ENCODE results near the gene MMP1. TPM values are rescaled to one million over a fixed set of nuclear protein-coding genes. Genes with fewer than 3 reads are reported as not detected.

Gene MMP1
- under 1 TPM in 1 of 2 donors, not detected in 1; 0.16 TPM for total RNA-seq

DNA sequence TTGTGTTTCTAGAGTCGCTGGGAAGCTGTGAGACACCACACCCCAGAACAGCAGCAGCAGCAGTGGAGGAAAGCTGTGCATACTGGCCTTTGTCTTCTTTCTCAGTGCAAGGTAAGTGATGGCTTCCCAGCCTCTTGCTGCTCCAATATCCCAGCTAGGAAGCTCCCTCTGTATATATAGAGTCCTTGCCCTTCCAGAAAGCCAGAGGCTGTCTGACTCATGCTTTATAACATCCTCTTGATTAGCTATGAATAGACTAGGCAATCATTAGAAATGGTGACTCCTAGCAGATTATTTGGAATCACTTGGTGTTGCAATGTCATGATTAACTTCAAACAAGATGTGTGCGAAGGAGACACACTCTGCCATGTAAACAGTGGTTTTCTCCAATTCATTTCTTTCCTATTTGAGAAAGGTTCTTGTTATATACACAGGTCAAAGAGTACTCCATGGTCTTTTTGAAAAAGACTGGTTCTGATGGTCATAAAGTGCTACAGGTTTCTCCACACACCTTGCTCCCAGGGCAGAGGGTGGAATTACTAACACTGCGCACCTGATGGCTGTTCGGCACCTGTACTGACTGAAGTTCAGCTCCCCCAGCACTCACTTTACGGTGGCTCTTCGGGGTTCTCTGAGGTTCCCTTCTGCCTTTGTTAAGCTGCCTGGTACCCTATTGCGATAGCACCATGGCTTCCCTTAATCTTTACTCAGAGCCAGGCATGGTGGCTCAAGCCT is at the start of gene MMP1:
MMP1 (minus strand) TSS at position 149 of the 735 bp plus-strand sequence; CDS start at position 81, 68 bp downstream.
- Histone ChIP-seq H3K9me3 (no peaks in the 10 kb centered on the region), H3K4me3 (no peak within 1 kb of the TSS), H3K4me1 (no peaks in the 10 kb centered on the region), H3K27ac (no peak within 1 kb of the TSS), H3K36me3 (no peaks in the 10 kb centered on the region), H3K27me3 (no peaks in the 10 kb centered on the region)
- TF ChIP-seq, protein P1, sequence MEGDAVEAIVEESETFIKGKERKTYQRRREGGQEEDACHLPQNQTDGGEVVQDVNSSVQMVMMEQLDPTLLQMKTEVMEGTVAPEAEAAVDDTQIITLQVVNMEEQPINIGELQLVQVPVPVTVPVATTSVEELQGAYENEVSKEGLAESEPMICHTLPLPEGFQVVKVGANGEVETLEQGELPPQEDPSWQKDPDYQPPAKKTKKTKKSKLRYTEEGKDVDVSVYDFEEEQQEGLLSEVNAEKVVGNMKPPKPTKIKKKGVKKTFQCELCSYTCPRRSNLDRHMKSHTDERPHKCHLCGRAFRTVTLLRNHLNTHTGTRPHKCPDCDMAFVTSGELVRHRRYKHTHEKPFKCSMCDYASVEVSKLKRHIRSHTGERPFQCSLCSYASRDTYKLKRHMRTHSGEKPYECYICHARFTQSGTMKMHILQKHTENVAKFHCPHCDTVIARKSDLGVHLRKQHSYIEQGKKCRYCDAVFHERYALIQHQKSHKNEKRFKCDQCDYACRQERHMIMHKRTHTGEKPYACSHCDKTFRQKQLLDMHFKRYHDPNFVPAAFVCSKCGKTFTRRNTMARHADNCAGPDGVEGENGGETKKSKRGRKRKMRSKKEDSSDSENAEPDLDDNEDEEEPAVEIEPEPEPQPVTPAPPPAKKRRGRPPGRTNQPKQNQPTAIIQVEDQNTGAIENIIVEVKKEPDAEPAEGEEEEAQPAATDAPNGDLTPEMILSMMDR (IDR thresholded peaks at IDR 0.05): no peak
- no peak for DNase-seq (ENCODE audit: low spot score)

DNA sequence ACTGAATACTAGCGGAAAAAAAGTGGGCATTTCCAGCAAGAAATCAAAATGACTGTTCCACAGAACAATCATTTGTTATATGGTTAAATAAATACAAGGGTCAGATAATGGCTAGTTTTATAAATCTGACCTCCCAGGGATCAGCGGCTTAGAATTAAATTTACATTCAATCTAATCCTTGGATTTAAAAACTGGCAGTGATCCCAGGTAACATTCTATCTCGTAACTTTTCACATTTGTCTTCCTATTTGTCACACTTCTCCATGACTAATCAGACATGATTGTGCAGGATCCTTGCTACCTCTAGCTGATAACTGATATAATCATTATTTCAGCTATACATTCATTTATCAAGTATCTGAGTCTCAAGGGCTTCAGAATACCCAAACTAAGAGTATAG is 48.3 kb upstream of the MMP1 start:
- no peaks in the 10 kb centered on the region for H3K9me3 ChIP-seq
- H3K27me3 ChIP-seq: peaks cover 0 to 2% of the 10 kb centered on the region in 2 donors
- no peaks in the 10 kb centered on the region for H3K36me3 ChIP-seq
- no peak overlapping the region for H3K4me3 ChIP-seq
- no peaks in the 10 kb centered on the region for H3K4me1 ChIP-seq
- DNase-seq (ENCODE audit: low spot score): no peak
- TF ChIP-seq, protein P1 (IDR thresholded peaks at IDR 0.05): no peak
- H3K27ac ChIP-seq: no peak overlapping the region

GRCh38 chr11:102843489-102843888 is 45.5 kb upstream of the MMP1 start, which contains the start of gene MMP3:
MMP3 (minus strand) TSS chr11:102843609; CDS start chr11:102843546, 63 bp downstream.
- H3K36me3 ChIP-seq: no peaks in the 10 kb centered on the region
- peaks cover 0 to 2% of the 10 kb centered on the region in 2 donors for H3K27me3 ChIP-seq
- TF ChIP-seq, protein P1 (IDR thresholded peaks at IDR 0.05): no peak
- no peaks in the 10 kb centered on the region for H3K9me3 ChIP-seq
- H3K4me1 ChIP-seq: no peaks in the 10 kb centered on the region
- DNase-seq (ENCODE audit: low spot score): no peak
- no peak within 1 kb of the TSS for H3K4me3 ChIP-seq
- H3K27ac ChIP-seq: no peak within 1 kb of the TSS

DNA sequence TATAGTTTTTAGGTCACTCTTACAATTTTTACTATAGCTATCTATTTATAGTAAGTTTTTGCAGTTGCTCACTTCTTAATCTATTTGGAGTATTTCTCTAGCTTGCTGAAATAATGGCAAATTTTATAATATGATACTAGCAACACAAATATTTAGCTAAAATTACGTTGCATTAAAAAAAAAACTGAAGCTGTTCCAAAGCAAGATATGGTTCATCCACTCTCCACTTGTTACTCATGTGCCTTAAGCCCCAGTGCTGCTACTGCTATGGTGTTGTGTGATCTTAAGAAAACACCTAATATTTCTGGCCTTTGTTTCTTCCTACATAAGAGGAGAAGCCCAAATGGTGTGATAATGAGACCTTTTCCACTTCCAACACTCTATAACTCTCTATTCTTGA is 45.0 kb upstream of the MMP1 start:
- H3K9me3 ChIP-seq: no peaks in the 10 kb centered on the region
- no peaks in the 10 kb centered on the region for H3K4me1 ChIP-seq
- no peak overlapping the region for H3K27ac ChIP-seq
- H3K36me3 ChIP-seq: no peaks in the 10 kb centered on the region
- no peak overlapping the region for H3K4me3 ChIP-seq
- TF ChIP-seq, protein P1 (IDR thresholded peaks at IDR 0.05): no peak
- DNase-seq (ENCODE audit: low spot score): no peak
- H3K27me3 ChIP-seq: peaks cover 0 to 2% of the 10 kb centered on the region in 2 donors

- TF ChIP-seq, protein P1 (IDR thresholded peaks at IDR 0.05): no peak
- Histone ChIP-seq H3K36me3 (no peaks in the 10 kb centered on the region), H3K27me3 (no peaks in the 10 kb centered on the region), H3K27ac (no peak overlapping the region), H3K4me1 (no peaks in the 10 kb centered on the region), H3K4me3 (no peak overlapping the region), H3K9me3 (no peaks in the 10 kb centered on the region)
- no peak for DNase-seq (ENCODE audit: low spot score)
Measured at GRCh38 chr11:102840018-102840417, 42.1 kb upstream of the MMP1 start.

Data from right atrium auricular region (tissue), 2 donors.